HL-60 (cell line): ENCODE measurements around the gene PDIA4.

Source experiments
- DNase-seq, 2 experiments: peaks; one replicate each; pipeline ENCODE4 v3.0.0-alpha.2; 2010 to 2020; ENCODE audit warnings: low read depth in 1 of 2, low spot score in 1 of 2
- H3K27ac ChIP-seq: fragments of 250-450 bp; sonication (Bioruptor Pico); replicated peaks from 2 replicates; pipeline ENCODE4 v1.5.1; 2020; ENCODE audit warnings: mild to moderate bottlenecking, moderate library complexity
- H3K27me3 ChIP-seq: fragments of 250-450 bp; sonication (Bioruptor Pico); 2 replicates; pipeline ENCODE4 v1.5.1; 2021; ENCODE audit warnings: mild to moderate bottlenecking, moderate library complexity; ENCODE audit not compliant: insufficient read depth, poor library complexity, severe bottlenecking
- H3K4me3 ChIP-seq: replicated peaks from 2 replicates; pipeline ENCODE4 v1.5.1; 2011; ENCODE audit warnings: mild to moderate bottlenecking, control low read depth, low read length; ENCODE audit not compliant: insufficient read depth
- GABPA ChIP-seq: IDR thresholded peaks from 2 replicates; pipeline ENCODE4 v1.6.1; 2012; ENCODE audit warnings: low read depth
- POLR2AphosphoS5 ChIP-seq: IDR thresholded peaks from 2 replicates; pipeline ENCODE4 v1.6.1; 2012; ENCODE audit warnings: low read depth
- SPI1 ChIP-seq: IDR thresholded peaks from 2 replicates; pipeline ENCODE4 v1.6.1; 2012; ENCODE audit warnings: low read depth, mild to moderate bottlenecking, borderline replicate concordance
- TF ChIP-seq, protein P1 (sequence below): IDR thresholded peaks from one replicate; pipeline ENCODE4 v1.5.1; 2011; ENCODE audit warnings: low read length, control low read depth, inconsistent platforms; ENCODE audit not compliant: insufficient read depth
- TF ChIP-seq, protein P2 (sequence below): IDR thresholded peaks from 2 replicates; pipeline ENCODE4 v1.6.1; 2012; ENCODE audit warnings: low read depth; ENCODE audit not compliant: insufficient replicate concordance

PDIA4 gene

DNA sequence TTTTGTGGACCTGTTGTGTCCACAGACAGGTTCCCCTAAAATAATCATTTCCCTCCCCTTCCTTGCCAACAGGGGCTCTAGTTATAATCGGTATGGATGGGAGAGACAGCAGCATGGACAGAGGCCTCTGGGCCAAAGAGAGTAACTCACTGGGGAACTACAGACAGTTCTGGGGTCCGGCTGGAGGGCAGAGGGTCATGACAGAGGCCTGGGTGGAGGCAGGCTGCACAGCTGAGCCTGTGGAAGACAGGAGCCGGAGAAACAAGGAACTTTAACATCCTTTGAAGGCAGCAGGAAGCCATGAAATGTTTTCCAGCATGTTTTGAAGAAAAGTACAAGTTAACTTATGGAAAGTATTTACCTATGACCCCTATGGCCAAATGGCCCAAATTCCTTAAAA is 68.6 kb downstream of the PDIA4 start:
- TF ChIP-seq, protein P1, sequence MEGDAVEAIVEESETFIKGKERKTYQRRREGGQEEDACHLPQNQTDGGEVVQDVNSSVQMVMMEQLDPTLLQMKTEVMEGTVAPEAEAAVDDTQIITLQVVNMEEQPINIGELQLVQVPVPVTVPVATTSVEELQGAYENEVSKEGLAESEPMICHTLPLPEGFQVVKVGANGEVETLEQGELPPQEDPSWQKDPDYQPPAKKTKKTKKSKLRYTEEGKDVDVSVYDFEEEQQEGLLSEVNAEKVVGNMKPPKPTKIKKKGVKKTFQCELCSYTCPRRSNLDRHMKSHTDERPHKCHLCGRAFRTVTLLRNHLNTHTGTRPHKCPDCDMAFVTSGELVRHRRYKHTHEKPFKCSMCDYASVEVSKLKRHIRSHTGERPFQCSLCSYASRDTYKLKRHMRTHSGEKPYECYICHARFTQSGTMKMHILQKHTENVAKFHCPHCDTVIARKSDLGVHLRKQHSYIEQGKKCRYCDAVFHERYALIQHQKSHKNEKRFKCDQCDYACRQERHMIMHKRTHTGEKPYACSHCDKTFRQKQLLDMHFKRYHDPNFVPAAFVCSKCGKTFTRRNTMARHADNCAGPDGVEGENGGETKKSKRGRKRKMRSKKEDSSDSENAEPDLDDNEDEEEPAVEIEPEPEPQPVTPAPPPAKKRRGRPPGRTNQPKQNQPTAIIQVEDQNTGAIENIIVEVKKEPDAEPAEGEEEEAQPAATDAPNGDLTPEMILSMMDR = no peak
- TF ChIP-seq GABPA = no peak
- TF ChIP-seq SPI1 = no peak
- TF ChIP-seq, protein P2, sequence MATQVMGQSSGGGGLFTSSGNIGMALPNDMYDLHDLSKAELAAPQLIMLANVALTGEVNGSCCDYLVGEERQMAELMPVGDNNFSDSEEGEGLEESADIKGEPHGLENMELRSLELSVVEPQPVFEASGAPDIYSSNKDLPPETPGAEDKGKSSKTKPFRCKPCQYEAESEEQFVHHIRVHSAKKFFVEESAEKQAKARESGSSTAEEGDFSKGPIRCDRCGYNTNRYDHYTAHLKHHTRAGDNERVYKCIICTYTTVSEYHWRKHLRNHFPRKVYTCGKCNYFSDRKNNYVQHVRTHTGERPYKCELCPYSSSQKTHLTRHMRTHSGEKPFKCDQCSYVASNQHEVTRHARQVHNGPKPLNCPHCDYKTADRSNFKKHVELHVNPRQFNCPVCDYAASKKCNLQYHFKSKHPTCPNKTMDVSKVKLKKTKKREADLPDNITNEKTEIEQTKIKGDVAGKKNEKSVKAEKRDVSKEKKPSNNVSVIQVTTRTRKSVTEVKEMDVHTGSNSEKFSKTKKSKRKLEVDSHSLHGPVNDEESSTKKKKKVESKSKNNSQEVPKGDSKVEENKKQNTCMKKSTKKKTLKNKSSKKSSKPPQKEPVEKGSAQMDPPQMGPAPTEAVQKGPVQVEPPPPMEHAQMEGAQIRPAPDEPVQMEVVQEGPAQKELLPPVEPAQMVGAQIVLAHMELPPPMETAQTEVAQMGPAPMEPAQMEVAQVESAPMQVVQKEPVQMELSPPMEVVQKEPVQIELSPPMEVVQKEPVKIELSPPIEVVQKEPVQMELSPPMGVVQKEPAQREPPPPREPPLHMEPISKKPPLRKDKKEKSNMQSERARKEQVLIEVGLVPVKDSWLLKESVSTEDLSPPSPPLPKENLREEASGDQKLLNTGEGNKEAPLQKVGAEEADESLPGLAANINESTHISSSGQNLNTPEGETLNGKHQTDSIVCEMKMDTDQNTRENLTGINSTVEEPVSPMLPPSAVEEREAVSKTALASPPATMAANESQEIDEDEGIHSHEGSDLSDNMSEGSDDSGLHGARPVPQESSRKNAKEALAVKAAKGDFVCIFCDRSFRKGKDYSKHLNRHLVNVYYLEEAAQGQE = no peak
- TF ChIP-seq POLR2AphosphoS5 = no peak
- no peak for DNase-seq
- H3K4me3 ChIP-seq = no peak overlapping the region
- H3K27me3 ChIP-seq = no peaks in the 10 kb centered on the region
- H3K27ac ChIP-seq = no peak overlapping the region

DNA sequence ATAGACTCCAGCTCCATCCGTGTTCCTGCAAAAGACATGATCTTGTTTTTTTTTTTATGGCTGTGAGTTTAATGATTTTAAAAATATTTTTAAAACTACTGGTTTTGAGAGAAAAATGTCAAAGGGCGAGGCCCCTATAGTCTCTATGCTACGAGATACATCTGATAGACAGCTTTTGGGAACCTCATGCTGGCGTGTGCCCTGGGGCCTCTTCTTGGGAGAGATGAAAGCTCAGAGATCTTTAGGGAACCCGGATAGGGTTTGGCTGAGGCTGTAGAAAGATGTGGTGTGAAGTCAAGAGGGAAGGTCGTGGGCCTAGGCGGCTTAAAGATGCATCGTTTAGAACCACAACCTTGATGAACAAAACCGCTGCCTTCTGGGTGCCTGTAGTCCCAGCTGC is 70.2 kb downstream of the PDIA4 start:
- no peaks in the 10 kb centered on the region for H3K27me3 ChIP-seq

DNA sequence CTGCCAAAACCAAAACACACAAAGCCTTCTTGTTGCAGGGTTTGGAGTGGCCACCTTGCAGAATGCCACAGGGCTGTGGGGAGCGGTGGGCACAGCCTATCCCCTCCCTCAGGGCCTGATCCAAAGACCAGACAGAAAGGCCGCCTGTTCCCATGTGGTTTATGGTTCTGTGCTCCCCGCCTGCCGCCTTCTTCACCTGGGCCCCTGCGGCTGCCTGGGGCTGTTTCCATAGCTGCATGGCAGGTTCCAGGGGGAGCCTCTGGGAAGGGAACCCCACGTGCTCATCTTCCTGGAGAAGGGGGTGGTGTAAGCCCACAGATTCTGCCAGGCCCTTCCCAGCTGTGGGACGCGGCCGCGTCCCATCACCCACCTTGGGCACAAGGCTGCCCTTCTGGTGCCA is 73.5 kb downstream of the PDIA4 start:
- no peaks in the 10 kb centered on the region for H3K27me3 ChIP-seq
- DNase-seq = no peak
- no peak for TF ChIP-seq SPI1
- no peak overlapping the region for H3K27ac ChIP-seq
- no peak overlapping the region for H3K4me3 ChIP-seq

More for the DNA sequence above, 70.2 kb downstream of the PDIA4 start:
- no peak for DNase-seq
- Histone ChIP-seq H3K27ac (no peak overlapping the region), H3K4me3 (no peak overlapping the region)
- TF ChIP-seq GABPA (no peak), SPI1 (no peak), POLR2AphosphoS5 (no peak)
- TF ChIP-seq, protein P2 = no peak
- TF ChIP-seq, protein P1 = no peak

DNA sequence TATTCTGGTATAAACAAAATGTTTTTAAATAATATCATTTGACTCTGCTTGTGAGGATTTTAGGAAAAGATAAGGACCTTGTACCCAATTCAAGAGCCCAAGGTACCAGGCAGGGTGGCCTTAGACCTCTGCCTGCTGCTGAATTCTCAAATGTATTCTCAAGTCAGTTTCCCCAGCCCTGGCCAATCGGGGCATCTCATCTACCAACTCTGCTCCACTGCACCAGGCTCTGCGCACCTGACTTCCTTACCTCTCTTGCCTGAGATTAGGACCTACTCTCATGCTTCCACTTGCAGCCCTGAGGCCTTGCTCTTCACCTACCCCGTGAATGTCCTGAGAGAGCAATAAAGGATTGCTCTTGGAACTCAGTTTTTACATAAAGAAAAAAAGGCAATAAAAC is 74.6 kb downstream of the PDIA4 start:
- no peaks in the 10 kb centered on the region for H3K27me3 ChIP-seq
- TF ChIP-seq, protein P1 = no peak
- TF ChIP-seq POLR2AphosphoS5 = no peak
- TF ChIP-seq, protein P2 = no peak
- TF ChIP-seq GABPA = no peak
- no peak for TF ChIP-seq SPI1
- no peak overlapping the region for H3K27ac ChIP-seq
- DNase-seq = no peak
- no peak overlapping the region for H3K4me3 ChIP-seq
